H9 (cell line): ENCODE measurements around the gene PRKAG2. TPM values are rescaled to one million over a fixed set of nuclear protein-coding genes. Genes with fewer than 3 reads are reported as not detected.

ENCODE experiments used
- DNase-seq: peaks from one replicate; pipeline ENCODE4 v3.0.0-alpha.2; 2017
- H2AFZ ChIP-seq: one replicate; pipeline ENCODE4 v1.6.1; 2013; ENCODE audit warnings: mild to moderate bottlenecking, low read length, control low read depth, moderate library complexity
- H2AK5ac ChIP-seq: 2 replicates; pipeline ENCODE4 v1.6.1; 2013; ENCODE audit warnings: low read length, control low read depth, mixed read lengths; ENCODE audit not compliant: insufficient read length
- H2BK120ac ChIP-seq: one replicate; pipeline ENCODE4 v1.6.1; 2013; ENCODE audit warnings: low read depth, mild to moderate bottlenecking, low read length, control low read depth, inconsistent platforms; ENCODE audit not compliant: poor library complexity, severe bottlenecking
- H2BK12ac ChIP-seq: 2 replicates; pipeline ENCODE4 v1.6.1; 2013; ENCODE audit warnings: low read length, control low read depth, mixed read lengths, low read depth; ENCODE audit not compliant: insufficient read length
- H2BK15ac ChIP-seq: 2 replicates; pipeline ENCODE4 v1.6.1; 2013; ENCODE audit warnings: low read depth, low read length, control low read depth
- H2BK20ac ChIP-seq: one replicate; pipeline ENCODE4 v1.6.1; 2013; ENCODE audit warnings: low read depth, mild to moderate bottlenecking, low read length, control low read depth, inconsistent platforms; ENCODE audit not compliant: poor library complexity, severe bottlenecking
- H2BK5ac ChIP-seq: 2 replicates; pipeline ENCODE4 v1.6.1; 2013; ENCODE audit warnings: low read length, control low read depth, mixed read lengths; ENCODE audit not compliant: insufficient read length
- H3K14ac ChIP-seq: 2 replicates; pipeline ENCODE4 v1.6.1; 2013; ENCODE audit warnings: low read length, control low read depth; ENCODE audit not compliant: insufficient read depth
- H3K18ac ChIP-seq: 2 replicates; pipeline ENCODE4 v1.6.1; 2013; ENCODE audit warnings: low read depth, mild to moderate bottlenecking, mixed read lengths, low read length, control low read depth; ENCODE audit not compliant: insufficient read length
- H3K23ac ChIP-seq: 2 replicates; pipeline ENCODE4 v1.6.1; 2013; ENCODE audit warnings: low read length, control low read depth, mixed read lengths, low read depth; ENCODE audit not compliant: insufficient read length
- H3K23me2 ChIP-seq: 2 replicates; pipeline ENCODE4 v1.6.1; 2013; ENCODE audit warnings: low read depth, mild to moderate bottlenecking, mixed read lengths, low read length, control low read depth; ENCODE audit not compliant: insufficient read length, poor library complexity, severe bottlenecking
- H3K27ac ChIP-seq: 2 replicates; pipeline ENCODE4 v1.5.1; 2013; ENCODE audit warnings: low read length, control low read depth, mixed read lengths, low read depth; ENCODE audit not compliant: insufficient read length
- H3K27me3 ChIP-seq: 2 replicates; pipeline ENCODE4 v1.6.1; 2013; ENCODE audit warnings: low read length, control low read depth, inconsistent platforms; ENCODE audit not compliant: insufficient read depth
- H3K4ac ChIP-seq: 2 replicates; pipeline ENCODE4 v1.6.1; 2013; ENCODE audit warnings: low read depth, mild to moderate bottlenecking, control low read depth, inconsistent platforms, low read length, moderate library complexity
- H3K4me1 ChIP-seq: 2 replicates; pipeline ENCODE4 v1.6.1; 2013; ENCODE audit warnings: low read length, control low read depth, inconsistent platforms; ENCODE audit not compliant: insufficient read depth
- H3K4me2 ChIP-seq: 2 replicates; pipeline ENCODE4 v1.6.1; 2013; ENCODE audit warnings: low read length, control low read depth, mixed read lengths; ENCODE audit not compliant: insufficient read length, insufficient read depth
- H3K56ac ChIP-seq: 2 replicates; pipeline ENCODE4 v1.6.1; 2013; ENCODE audit warnings: low read depth, mild to moderate bottlenecking, mixed read lengths, low read length, control low read depth; ENCODE audit not compliant: insufficient read length
- H3K79me1 ChIP-seq: 2 replicates; pipeline ENCODE4 v1.6.1; 2013; ENCODE audit warnings: low read depth, mild to moderate bottlenecking, moderate library complexity, low read length, control low read depth, inconsistent platforms; ENCODE audit not compliant: insufficient read depth, poor library complexity, severe bottlenecking
- H3K79me2 ChIP-seq: 2 replicates; pipeline ENCODE4 v1.6.1; 2013; ENCODE audit warnings: low read length, control low read depth, inconsistent platforms; ENCODE audit not compliant: insufficient read depth
- H3K9ac ChIP-seq: 2 replicates; pipeline ENCODE4 v1.6.1; 2013; ENCODE audit warnings: low read length, control low read depth, mixed read lengths; ENCODE audit not compliant: insufficient read length; ENCODE audit errors: extremely low read depth
- H3K9me3 ChIP-seq: one replicate; pipeline ENCODE4 v1.6.1; 2013; ENCODE audit warnings: low read depth, low read length, inconsistent platforms; ENCODE audit not compliant: control insufficient read depth
- H3T11ph ChIP-seq: one replicate; pipeline ENCODE4 v1.6.1; 2013; ENCODE audit warnings: mild to moderate bottlenecking, low read length, control low read depth, inconsistent platforms
- H4K20me1 ChIP-seq: one replicate; pipeline ENCODE4 v1.6.1; 2013; ENCODE audit not compliant: control insufficient read depth, insufficient read length, insufficient read depth
- H4K5ac ChIP-seq: 2 replicates; pipeline ENCODE4 v1.6.1; 2013; ENCODE audit warnings: low read depth, mild to moderate bottlenecking, mixed read lengths, low read length, control low read depth; ENCODE audit not compliant: insufficient read length
- H4K8ac ChIP-seq: replicated peaks from 2 replicates; pipeline ENCODE4 v1.6.1; 2013; ENCODE audit warnings: low read length, control low read depth, mixed read lengths, low read depth; ENCODE audit not compliant: insufficient read length
- H4K91ac ChIP-seq: 2 replicates; pipeline ENCODE4 v1.6.1; 2013; ENCODE audit warnings: low read depth, mild to moderate bottlenecking, moderate library complexity, mixed read lengths, low read length, control low read depth; ENCODE audit not compliant: insufficient read length
- H3K27ac Mint-ChIP-seq, 3 experiments: 2 replicates in 2 of 3; 3 replicates in 1 of 3; pipeline ENCODE4 v1.8.0; 2020 to 2021; ENCODE audit warnings: mixed read lengths in 3 of 3, mild to moderate bottlenecking in 1 of 3, moderate library complexity in 1 of 3
- H3K27me3 Mint-ChIP-seq: 2 replicates; pipeline ENCODE4 v1.8.0; 2021; ENCODE audit warnings: low read depth, mild to moderate bottlenecking, moderate library complexity, mixed read lengths
- H3K36me3 Mint-ChIP-seq, 3 experiments: 2 replicates in 2 of 3; 3 replicates in 1 of 3; pipeline ENCODE4 v1.8.0; 2020 to 2021; ENCODE audit warnings: low read depth in 3 of 3, mixed read lengths in 3 of 3; ENCODE audit not compliant: insufficient read depth in 1 of 3
- H3K4me1 Mint-ChIP-seq, 2 experiments: 2 replicates each; pipeline ENCODE4 v1.8.0; 2020; ENCODE audit warnings: mixed read lengths in 2 of 2
- H3K4me3 Mint-ChIP-seq, 2 experiments: 2 replicates in 1 of 2; 3 replicates in 1 of 2; pipeline ENCODE4 v1.8.0; 2020 to 2021; ENCODE audit warnings: mild to moderate bottlenecking in 2 of 2, mixed read lengths in 2 of 2, moderate library complexity in 1 of 2
- H3K9me3 Mint-ChIP-seq, 2 experiments: 2 replicates in 1 of 2; 3 replicates in 1 of 2; pipeline ENCODE4 v1.8.0; 2020; ENCODE audit warnings: mild to moderate bottlenecking in 2 of 2, mixed read lengths in 2 of 2, moderate library complexity in 1 of 2
- WGBS: extraction: QIAGEN DNeasy Blood & Tissue Kit; methylation state at CpG from one replicate; pipeline ENCODE4 v1.1.7; 2013; ENCODE audit warnings: missing lambda C conversion rate, low lambda C conversion rate, mixed read lengths; ENCODE audit not compliant: insufficient read length; ENCODE audit errors: extremely low coverage; 5-methylcytosine and 5-hydroxymethylcytosine counted together
- total RNA-seq: library from RNA; stranded (reverse); gene quantifications from 2 replicates; pipeline ENCODE4 v1.2.1, GENCODE V29; 2021
- TF ChIP-seq, protein P1 (sequence below): fragments of 200-600 bp; sonication (generic); conservative IDR thresholded peaks from 3 replicates; pipeline ENCODE4 v1.8.0; 2021; ENCODE audit warnings: antibody characterized with exemption, mild to moderate bottlenecking

The PRKAG2 gene
- total RNA-seq, 1 experiment from 2014 or later = 11.8 TPM

DNA sequence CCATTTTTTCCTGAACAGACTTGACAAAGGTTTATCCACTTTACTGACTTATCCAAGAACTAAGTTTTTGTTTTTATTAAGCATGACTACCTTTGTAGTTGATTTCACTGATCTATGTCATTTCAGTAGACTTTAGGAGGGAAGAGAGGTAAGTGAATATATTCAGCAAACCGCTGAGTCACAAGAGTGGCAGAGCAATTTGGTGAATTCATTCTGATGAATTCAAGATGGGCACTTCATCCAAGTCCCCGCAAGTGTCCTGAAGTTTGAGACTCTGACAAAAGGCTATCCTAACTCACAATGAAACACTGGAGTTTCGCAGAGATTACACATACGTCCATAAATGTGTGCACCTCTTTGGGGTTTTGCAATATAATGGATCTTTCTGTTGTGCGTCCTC, 255.0 kb downstream of the PRKAG2 start:
- H4K8ac ChIP-seq = no peak overlapping the region
- H3K4me1 Mint-ChIP-seq = peaks cover 16 to 18% of the 10 kb centered on the region in 2 experiments
- H2BK20ac ChIP-seq = no peak overlapping the region
- H3K36me3 Mint-ChIP-seq = no peaks in the 10 kb centered on the region
- no peak overlapping the region for H3K23ac ChIP-seq
- no peaks in the 10 kb centered on the region for H3K79me2 ChIP-seq
- TF ChIP-seq, protein P1, sequence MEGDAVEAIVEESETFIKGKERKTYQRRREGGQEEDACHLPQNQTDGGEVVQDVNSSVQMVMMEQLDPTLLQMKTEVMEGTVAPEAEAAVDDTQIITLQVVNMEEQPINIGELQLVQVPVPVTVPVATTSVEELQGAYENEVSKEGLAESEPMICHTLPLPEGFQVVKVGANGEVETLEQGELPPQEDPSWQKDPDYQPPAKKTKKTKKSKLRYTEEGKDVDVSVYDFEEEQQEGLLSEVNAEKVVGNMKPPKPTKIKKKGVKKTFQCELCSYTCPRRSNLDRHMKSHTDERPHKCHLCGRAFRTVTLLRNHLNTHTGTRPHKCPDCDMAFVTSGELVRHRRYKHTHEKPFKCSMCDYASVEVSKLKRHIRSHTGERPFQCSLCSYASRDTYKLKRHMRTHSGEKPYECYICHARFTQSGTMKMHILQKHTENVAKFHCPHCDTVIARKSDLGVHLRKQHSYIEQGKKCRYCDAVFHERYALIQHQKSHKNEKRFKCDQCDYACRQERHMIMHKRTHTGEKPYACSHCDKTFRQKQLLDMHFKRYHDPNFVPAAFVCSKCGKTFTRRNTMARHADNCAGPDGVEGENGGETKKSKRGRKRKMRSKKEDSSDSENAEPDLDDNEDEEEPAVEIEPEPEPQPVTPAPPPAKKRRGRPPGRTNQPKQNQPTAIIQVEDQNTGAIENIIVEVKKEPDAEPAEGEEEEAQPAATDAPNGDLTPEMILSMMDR = no peak
- no peak overlapping the region for H2BK12ac ChIP-seq
- no peak overlapping the region for H3K4ac ChIP-seq
- H3K9me3 ChIP-seq = no peaks in the 10 kb centered on the region
- no peak for DNase-seq
- H3K79me1 ChIP-seq = no peaks in the 10 kb centered on the region
- no peaks in the 10 kb centered on the region for H4K20me1 ChIP-seq
- H4K91ac ChIP-seq = no peak overlapping the region
- H3K56ac ChIP-seq = no peak overlapping the region
- H3K23me2 ChIP-seq = no peaks in the 10 kb centered on the region
- H3K18ac ChIP-seq = no peak overlapping the region
- H3K27me3 Mint-ChIP-seq = 0 out of 2 replicates have a peak, but pooled peaks cover 1% of the 10 kb centered on the region
- H3K27ac ChIP-seq = no peak overlapping the region
- H3K4me2 ChIP-seq = no peak overlapping the region
- H2AFZ ChIP-seq = no peak overlapping the region
- H3K4me3 Mint-ChIP-seq = no peak overlapping the region
- no peak overlapping the region for H2AK5ac ChIP-seq
- no peaks in the 10 kb centered on the region for H3K27me3 ChIP-seq
- no peak overlapping the region for H4K5ac ChIP-seq
- H3K14ac ChIP-seq = no peak overlapping the region
- no peak overlapping the region; a peak in 1 of 7 replicates for H3K27ac Mint-ChIP-seq
- no peak overlapping the region for H3K9ac ChIP-seq
- H2BK15ac ChIP-seq = no peak overlapping the region
- no peak overlapping the region for H2BK120ac ChIP-seq
- WGBS = no CpG with 5 or more reads among the region's 5 CpGs
- no peaks in the 10 kb centered on the region for H3K9me3 Mint-ChIP-seq
- H3T11ph ChIP-seq = no peak overlapping the region
- H2BK5ac ChIP-seq = no peak overlapping the region
- no peaks in the 10 kb centered on the region for H3K4me1 ChIP-seq
